CD8-positive, alpha-beta memory T cell (primary cell): ENCODE data around the gene LRRN2. TPM values are rescaled to one million over a fixed set of nuclear protein-coding genes. Genes with fewer than 3 reads are reported as not detected.
A peak's percentile ranks its signal among the peaks of the same experiment; 100 is the strongest.

Experiments
- CTCF ChIA-PET: fragments of 350-600 bp; sonication (Branson Sonifier 250); formaldehyde crosslinking; loops from one replicate; lab custom pipeline; 2021; ENCODE audit warnings: antibody characterized with exemption; lab: Charles Lee
- POLR2A ChIA-PET: fragments of 350-600 bp; sonication (Branson Sonifier 250); formaldehyde crosslinking; loops from one replicate; lab custom pipeline; 2021; ENCODE audit warnings: antibody characterized with exemption; lab: Charles Lee
- DNase-seq, 5 donors: peaks; one replicate each; pipeline versions ENCODE4 v3.0.0 to v3.0.0-alpha.2; 2020 to 2022; ENCODE audit warnings: mixed read lengths in 1 of 5
- H3K27ac ChIP-seq: one replicate; pipeline ENCODE4 v1.7.0; 2013; ENCODE audit warnings: low read depth, mild to moderate bottlenecking, low read length, moderate library complexity
- H3K27me3 ChIP-seq: 2 replicates; pipeline ENCODE4 v1.7.0; 2013; ENCODE audit warnings: low read length, mild to moderate bottlenecking; ENCODE audit not compliant: insufficient read depth, poor library complexity, severe bottlenecking
- H3K36me3 ChIP-seq: 2 replicates; pipeline ENCODE4 v1.7.0; 2013; ENCODE audit warnings: mild to moderate bottlenecking, low read length, moderate library complexity; ENCODE audit not compliant: insufficient read depth
- H3K4me1 ChIP-seq: 2 replicates; pipeline ENCODE4 v1.7.0; 2013; ENCODE audit warnings: mild to moderate bottlenecking, low read length, moderate library complexity; ENCODE audit not compliant: insufficient read depth
- H3K4me3 ChIP-seq: 2 replicates; pipeline ENCODE4 v1.7.0; 2013; ENCODE audit warnings: mild to moderate bottlenecking, low read length
- H3K9me3 ChIP-seq: 2 replicates; pipeline ENCODE4 v1.7.0; 2013; ENCODE audit warnings: mild to moderate bottlenecking, low read length
- H3K27ac Mint-ChIP-seq, 8 donors: one replicate each; pipeline ENCODE4 v1.8.0; 2020 to 2021; ENCODE audit warnings: mixed read lengths in 8 of 8, mild to moderate bottlenecking in 6 of 8, inconsistent platforms in 3 of 8, moderate library complexity in 3 of 8
- H3K27me3 Mint-ChIP-seq, 2 donors: one replicate each; pipeline ENCODE4 v1.8.0; 2020 to 2021; ENCODE audit warnings: mixed read lengths in 2 of 2, mild to moderate bottlenecking in 1 of 2, moderate library complexity in 1 of 2
- H3K36me3 Mint-ChIP-seq, 3 donors: one replicate each; pipeline ENCODE4 v1.8.0; 2020 to 2021; ENCODE audit warnings: mixed read lengths in 3 of 3, inconsistent platforms in 1 of 3, mild to moderate bottlenecking in 1 of 3
- H3K4me1 Mint-ChIP-seq, 3 donors: one replicate each; pipeline ENCODE4 v1.8.0; 2020 to 2021; ENCODE audit warnings: mixed read lengths in 3 of 3, inconsistent platforms in 1 of 3, mild to moderate bottlenecking in 1 of 3
- H3K4me3 Mint-ChIP-seq, 7 donors: one replicate each; pipeline ENCODE4 v1.8.0; 2020 to 2021; ENCODE audit warnings: mixed read lengths in 7 of 7, mild to moderate bottlenecking in 6 of 7, moderate library complexity in 4 of 7, inconsistent platforms in 2 of 7
- H3K9me3 Mint-ChIP-seq, 5 donors: one replicate each; pipeline ENCODE4 v1.8.0; 2020 to 2022; ENCODE audit warnings: mixed read lengths in 5 of 5, mild to moderate bottlenecking in 3 of 5, moderate library complexity in 2 of 5, inconsistent platforms in 1 of 5
- polyA plus RNA-seq: library from polyadenylated mRNA; unstranded; fragments of 300-500 nt; fragmentation: Illumina TruSeq; gene quantifications from one replicate; pipeline ENCODE4 v1.2.3, GENCODE V29; 2021
- total RNA-seq, 2 experiments: library from RNA; stranded (reverse); gene quantifications; one replicate each; pipeline ENCODE4 v1.2.3, GENCODE V29; 2021

The LRRN2 gene
- total and polyA plus RNA-seq, 3 experiments from 2014 or later: not detected

DNA sequence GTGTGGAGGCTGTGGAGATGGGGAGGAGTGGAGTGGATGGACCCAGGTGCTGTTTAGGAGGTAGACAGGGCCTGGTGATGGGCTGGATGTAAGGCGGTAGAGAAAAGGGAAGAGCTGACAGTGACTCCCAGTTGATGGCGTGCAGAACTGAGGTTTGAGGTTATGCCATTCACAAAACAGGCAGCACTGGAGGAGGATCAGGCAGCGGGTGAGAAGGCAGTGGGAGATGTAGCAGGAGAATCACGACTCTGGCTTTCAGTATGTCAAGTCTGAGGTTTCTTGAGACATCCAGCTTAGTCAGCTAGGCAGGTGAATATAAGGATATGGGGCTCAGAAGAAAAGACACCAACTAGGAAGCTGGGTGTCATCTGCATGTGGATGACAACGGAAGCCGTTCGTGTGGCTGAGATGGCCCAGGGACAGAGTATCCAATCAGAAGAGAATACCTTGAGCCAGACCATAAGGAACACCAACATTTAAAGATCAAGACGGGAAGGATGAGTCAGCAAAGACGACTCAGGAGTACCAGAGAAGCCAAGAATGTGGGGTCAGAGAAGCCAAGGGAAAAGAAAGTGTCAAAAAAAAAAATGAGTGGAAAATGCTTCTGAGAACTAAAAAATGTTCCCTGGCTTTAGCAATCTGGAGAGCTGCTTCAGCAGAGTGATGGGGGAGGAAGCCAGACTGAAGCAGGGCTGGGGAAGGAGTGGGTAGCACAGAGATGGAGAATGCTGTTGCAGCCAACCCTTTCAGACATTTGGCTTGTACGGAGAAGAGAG lies 15.2 kb downstream of the LRRN2 start:
- Histone ChIP-seq H3K4me1 (no peaks in the 10 kb centered on the region), H3K27ac (no peak overlapping the region), H3K36me3 (no peaks in the 10 kb centered on the region), H3K4me3 (no peak overlapping the region), H3K9me3 (no peaks in the 10 kb centered on the region), H3K27me3 (no peaks in the 10 kb centered on the region)
- H3K27me3 Mint-ChIP-seq: peaks cover 0 to 8% of the 10 kb centered on the region in 2 donors
- no peaks in the 10 kb centered on the region for H3K4me1 Mint-ChIP-seq
- ChIA-PET CTCF (no interaction called here), POLR2A (no interaction called here)
- H3K27ac Mint-ChIP-seq: no peak overlapping the region
- H3K36me3 Mint-ChIP-seq: no peaks in the 10 kb centered on the region
- DNase-seq: no peak
- no peaks in the 10 kb centered on the region for H3K9me3 Mint-ChIP-seq
- H3K4me3 Mint-ChIP-seq: no peak overlapping the region

DNA sequence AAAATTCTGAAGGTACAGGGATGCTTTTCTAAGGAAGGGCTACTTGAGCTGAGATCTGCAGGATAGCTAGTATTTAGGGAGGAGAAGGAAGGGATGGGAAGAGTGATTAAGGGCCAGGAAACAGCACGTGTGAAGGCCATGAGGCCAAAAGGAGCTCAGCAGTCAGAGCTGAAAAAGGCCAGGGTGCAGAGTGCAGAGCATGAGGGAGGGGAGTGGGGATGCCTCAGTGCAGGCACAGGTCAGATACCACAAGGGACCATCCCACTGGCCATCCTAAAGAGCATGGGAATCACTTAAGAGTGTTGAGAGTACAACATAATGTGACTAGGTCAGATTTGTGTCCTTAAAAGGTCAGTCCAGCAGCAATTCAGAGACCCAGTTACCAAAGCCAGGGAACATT lies 16.0 kb downstream of the LRRN2 start:
- Histone ChIP-seq H3K36me3 (no peaks in the 10 kb centered on the region), H3K4me1 (no peaks in the 10 kb centered on the region), H3K27me3 (no peaks in the 10 kb centered on the region), H3K9me3 (no peaks in the 10 kb centered on the region), H3K4me3 (no peak overlapping the region), H3K27ac (no peak overlapping the region)
- H3K27me3 Mint-ChIP-seq: peaks cover 2 to 12% of the 10 kb centered on the region in 2 donors
- no peak for DNase-seq
- no peak overlapping the region for H3K4me3 Mint-ChIP-seq
- ChIA-PET POLR2A (no interaction called here), CTCF (no interaction called here)
- no peaks in the 10 kb centered on the region for H3K4me1 Mint-ChIP-seq
- H3K36me3 Mint-ChIP-seq: no peaks in the 10 kb centered on the region
- peaks cover 0 to 2% (median 0%) of the 10 kb centered on the region in 5 donors for H3K9me3 Mint-ChIP-seq
- no peak overlapping the region for H3K27ac Mint-ChIP-seq

DNA sequence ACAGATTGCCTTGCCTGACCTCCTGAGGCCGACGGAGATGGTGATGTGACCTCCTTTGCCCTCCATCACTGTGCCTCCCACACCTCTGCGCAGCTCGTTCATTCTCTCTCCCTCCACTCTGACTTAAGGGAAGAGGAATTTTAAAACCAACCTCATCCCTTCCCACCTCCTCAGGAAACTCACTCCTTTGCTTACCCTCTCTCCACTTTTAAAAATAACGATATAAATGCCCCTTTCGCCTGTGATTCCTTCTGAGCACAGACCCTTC lies 21.2 kb downstream of the LRRN2 start:
- no peaks in the 10 kb centered on the region for H3K4me1 Mint-ChIP-seq
- Histone ChIP-seq H3K36me3 (no peaks in the 10 kb centered on the region), H3K27ac (no peak overlapping the region), H3K4me3 (no peak overlapping the region), H3K4me1 (no peaks in the 10 kb centered on the region), H3K27me3 (no peaks in the 10 kb centered on the region), H3K9me3 (no peaks in the 10 kb centered on the region)
- peak overlapping the region in 1 of 8 donors; percentile 69 for H3K27ac Mint-ChIP-seq
- H3K9me3 Mint-ChIP-seq: peaks cover 0 to 3% (median 0%) of the 10 kb centered on the region in 5 donors
- no peak overlapping the region for H3K4me3 Mint-ChIP-seq
- peaks cover 6 to 24% of the 10 kb centered on the region in 2 donors for H3K27me3 Mint-ChIP-seq
- ChIA-PET CTCF (no interaction called here), POLR2A (no interaction called here)
- H3K36me3 Mint-ChIP-seq: no peaks in the 10 kb centered on the region
- DNase-seq: no peak

DNA sequence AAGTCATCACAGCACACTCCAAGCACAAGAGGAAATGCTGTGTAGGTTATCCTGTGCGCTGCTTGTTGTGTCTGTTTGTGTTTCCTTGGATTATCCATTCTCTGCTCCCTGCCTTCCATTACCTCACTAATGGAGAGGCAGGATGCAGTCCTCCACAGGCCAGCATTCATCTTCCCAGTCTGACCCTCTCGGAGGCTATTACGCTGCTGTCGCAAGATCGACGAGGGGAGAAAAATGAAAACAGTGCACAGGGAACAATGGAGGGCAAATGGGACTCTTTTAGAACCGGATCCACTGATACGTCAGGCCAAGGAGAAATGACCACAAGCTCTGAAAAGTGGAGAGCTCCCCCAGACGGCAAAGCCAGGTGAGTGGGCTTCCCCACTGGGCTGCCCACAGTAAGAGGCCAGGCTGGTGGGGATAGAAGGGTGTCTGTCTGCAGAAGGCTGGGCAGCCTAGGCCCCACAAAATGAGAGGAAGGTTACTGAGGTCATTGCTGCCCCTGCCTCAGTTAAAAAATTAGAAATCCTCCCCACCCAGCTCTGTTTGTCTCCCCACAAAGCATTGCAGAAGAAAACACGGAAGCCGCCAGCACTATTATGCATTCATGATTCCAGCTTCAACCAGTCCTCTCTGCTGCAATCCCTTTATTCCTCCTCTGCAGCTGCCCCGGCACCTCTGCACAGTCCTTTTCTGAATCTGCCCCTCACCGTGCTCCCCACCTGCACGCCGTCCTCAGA lies 21.7 kb downstream of the LRRN2 start:
- CTCF ChIA-PET: no interaction called here
- no peaks in the 10 kb centered on the region for H3K4me1 Mint-ChIP-seq

DNA sequence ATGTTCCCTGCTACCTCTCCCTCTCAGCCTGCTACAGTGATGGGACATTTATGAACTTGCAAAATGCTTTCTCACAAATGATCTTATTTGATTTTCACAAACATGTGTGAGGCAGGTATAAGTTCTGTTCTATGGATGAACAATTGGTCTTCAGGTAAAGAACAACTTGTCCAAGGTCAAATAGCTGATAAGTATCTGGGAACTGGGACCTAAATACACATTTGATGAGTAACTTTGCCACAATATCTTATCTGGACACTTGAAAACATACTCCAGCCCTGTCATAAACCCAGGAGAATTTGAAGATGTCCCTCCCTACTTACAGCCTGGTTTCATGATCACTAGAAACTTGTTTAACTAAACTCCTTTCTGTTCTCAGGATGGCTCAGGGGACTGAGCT lies 23.0 kb downstream of the LRRN2 start:
- Histone ChIP-seq H3K4me3 (no peak overlapping the region), H3K36me3 (no peaks in the 10 kb centered on the region), H3K4me1 (no peaks in the 10 kb centered on the region), H3K9me3 (no peaks in the 10 kb centered on the region), H3K27me3 (no peaks in the 10 kb centered on the region), H3K27ac (no peak overlapping the region)
- CTCF ChIA-PET: no interaction called here
- H3K9me3 Mint-ChIP-seq: peaks cover 0 to 3% (median 0%) of the 10 kb centered on the region in 5 donors
- H3K36me3 Mint-ChIP-seq: no peaks in the 10 kb centered on the region
- peaks cover 6 to 19% of the 10 kb centered on the region in 2 donors for H3K27me3 Mint-ChIP-seq
- DNase-seq: no peak
- POLR2A ChIA-PET: no interaction called here
- no peak overlapping the region for H3K27ac Mint-ChIP-seq
- H3K4me1 Mint-ChIP-seq: no peaks in the 10 kb centered on the region
- no peak overlapping the region for H3K4me3 Mint-ChIP-seq

More for the DNA sequence above, 21.7 kb downstream of the LRRN2 start:
- Histone ChIP-seq H3K36me3 (no peaks in the 10 kb centered on the region), H3K27ac (no peak overlapping the region), H3K4me3 (no peak overlapping the region), H3K9me3 (no peaks in the 10 kb centered on the region), H3K4me1 (no peaks in the 10 kb centered on the region), H3K27me3 (no peaks in the 10 kb centered on the region)
- H3K4me3 Mint-ChIP-seq: no peak overlapping the region
- no peaks in the 10 kb centered on the region for H3K36me3 Mint-ChIP-seq
- peaks cover 6 to 24% of the 10 kb centered on the region in 2 donors for H3K27me3 Mint-ChIP-seq
- peaks cover 0 to 3% (median 0%) of the 10 kb centered on the region in 5 donors for H3K9me3 Mint-ChIP-seq
- DNase-seq: no peak
- no peak overlapping the region for H3K27ac Mint-ChIP-seq
- POLR2A ChIA-PET: no interaction called here

DNA sequence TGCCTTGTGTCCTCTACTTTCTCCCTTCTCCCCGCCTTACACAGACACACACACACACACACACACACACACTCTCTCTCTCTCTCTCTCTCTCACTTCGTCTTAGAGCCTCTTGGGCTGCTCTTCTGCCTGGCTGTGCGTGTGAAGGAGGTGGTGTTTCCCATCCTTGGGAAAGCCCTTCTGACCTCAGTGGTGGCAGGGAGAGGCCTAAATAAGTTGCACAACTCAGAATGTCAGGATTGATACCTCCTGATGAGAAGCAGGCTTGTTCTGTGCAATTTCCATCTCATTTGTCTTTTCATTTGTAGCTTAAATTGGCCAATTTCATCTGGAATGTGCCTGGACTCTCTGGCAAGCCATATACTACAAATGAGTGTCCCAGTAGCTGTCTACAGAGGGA lies 25.0 kb downstream of the LRRN2 start:
- no peak overlapping the region for H3K4me3 Mint-ChIP-seq
- H3K27me3 Mint-ChIP-seq: peaks cover 6 to 28% of the 10 kb centered on the region in 2 donors
- no peak overlapping the region for H3K27ac Mint-ChIP-seq
- no peaks in the 10 kb centered on the region for H3K4me1 Mint-ChIP-seq
- no peaks in the 10 kb centered on the region for H3K9me3 ChIP-seq
- H3K4me1 ChIP-seq: no peaks in the 10 kb centered on the region
- CTCF ChIA-PET: no interaction called here
- H3K27ac ChIP-seq: no peak overlapping the region
- no peaks in the 10 kb centered on the region for H3K36me3 Mint-ChIP-seq
- no peak for DNase-seq
- H3K4me3 ChIP-seq: no peak overlapping the region
- POLR2A ChIA-PET: no interaction called here
- no peaks in the 10 kb centered on the region for H3K36me3 ChIP-seq
- H3K9me3 Mint-ChIP-seq: peaks cover 0 to 3% (median 0%) of the 10 kb centered on the region in 5 donors
- no peaks in the 10 kb centered on the region for H3K27me3 ChIP-seq

DNA sequence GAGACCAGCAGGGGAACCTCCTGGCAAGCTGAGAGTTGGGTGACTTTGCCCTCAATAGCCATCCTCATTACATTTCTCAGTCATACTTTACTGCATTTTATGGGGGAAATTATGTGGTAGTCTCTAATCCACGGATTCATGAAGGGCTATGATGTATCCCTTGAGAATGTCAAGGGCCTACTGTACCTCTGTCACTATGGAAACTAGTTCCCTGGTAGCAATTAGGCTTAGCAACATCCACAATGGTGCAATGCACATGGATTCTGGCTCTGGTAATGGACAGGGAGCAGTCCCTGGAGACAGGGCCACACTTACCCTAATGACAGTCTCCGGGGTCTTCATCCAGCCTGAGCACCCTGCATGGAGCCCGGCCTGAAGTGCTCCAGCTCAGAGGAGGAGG lies 26.5 kb downstream of the LRRN2 start:
- ChIA-PET POLR2A (no interaction called here), CTCF (no interaction called here)
- Mint-ChIP-seq H3K4me1 (no peaks in the 10 kb centered on the region), H3K27me3 (peaks cover 1 to 21% of the 10 kb centered on the region in 2 donors), H3K4me3 (no peak overlapping the region), H3K36me3 (no peaks in the 10 kb centered on the region), H3K27ac (no peak overlapping the region), H3K9me3 (no peaks in the 10 kb centered on the region)
- Histone ChIP-seq H3K27me3 (no peaks in the 10 kb centered on the region), H3K9me3 (no peaks in the 10 kb centered on the region), H3K4me3 (no peak overlapping the region), H3K36me3 (no peaks in the 10 kb centered on the region), H3K27ac (no peak overlapping the region), H3K4me1 (no peaks in the 10 kb centered on the region)
- no peak for DNase-seq

DNA sequence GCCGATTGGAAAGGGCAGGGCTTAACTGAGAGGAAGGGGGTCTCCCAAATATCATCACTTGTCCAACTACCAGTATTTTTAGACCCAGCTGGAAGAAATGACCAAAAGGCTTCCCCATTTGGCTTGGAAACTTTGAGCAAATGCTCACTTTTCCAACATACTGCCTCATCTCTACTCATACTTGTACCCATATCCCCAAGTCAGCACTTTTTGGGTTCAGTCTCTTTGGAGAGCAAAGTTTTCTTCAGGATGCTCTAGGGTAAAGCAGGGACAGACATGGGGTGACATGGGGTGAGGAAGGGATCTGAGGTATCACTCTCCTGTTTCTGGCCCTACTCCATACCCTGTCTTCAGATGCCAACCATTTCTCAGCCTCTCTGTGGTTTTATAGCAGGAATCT lies 27.2 kb downstream of the LRRN2 start:
- H3K9me3 ChIP-seq: no peaks in the 10 kb centered on the region
- H3K4me1 ChIP-seq: no peaks in the 10 kb centered on the region
- H3K27ac ChIP-seq: no peak overlapping the region
- H3K4me3 ChIP-seq: no peak overlapping the region
- CTCF ChIA-PET: no interaction called here
- no peak for DNase-seq
- no peaks in the 10 kb centered on the region for H3K9me3 Mint-ChIP-seq
- POLR2A ChIA-PET: no interaction called here
- H3K27me3 ChIP-seq: no peaks in the 10 kb centered on the region
- no peaks in the 10 kb centered on the region for H3K36me3 Mint-ChIP-seq
- no peaks in the 10 kb centered on the region for H3K4me1 Mint-ChIP-seq
- H3K4me3 Mint-ChIP-seq: no peak overlapping the region
- peaks cover 1 to 22% of the 10 kb centered on the region in 2 donors for H3K27me3 Mint-ChIP-seq
- no peaks in the 10 kb centered on the region for H3K36me3 ChIP-seq
- H3K27ac Mint-ChIP-seq: no peak overlapping the region
